ENCODE results near the gene ASTN2.

The ASTN2 gene

GRCh38 chr9:117325110-117325731 is 89.6 kb downstream of the ASTN2 start:
- TF ChIP-seq CTCF (conservative IDR thresholded peaks at IDR 0.05) = no peak
- no peak overlapping the region for H3K27ac ChIP-seq

- H3K27ac ChIP-seq = no peak overlapping the region
- TF ChIP-seq CTCF (conservative IDR thresholded peaks at IDR 0.05) = no peak
Measured at GRCh38 chr9:117323390-117323789, 91.5 kb downstream of the ASTN2 start.

GRCh38 chr9:117317192-117317591 is 97.7 kb downstream of the ASTN2 start:
- H3K27ac ChIP-seq = no peak overlapping the region
- no peak for TF ChIP-seq CTCF (conservative IDR thresholded peaks at IDR 0.05)

GRCh38 chr9:117315236-117315635 is 99.6 kb downstream of the ASTN2 start:
- no peak for TF ChIP-seq CTCF (conservative IDR thresholded peaks at IDR 0.05)
- no peak overlapping the region for H3K27ac ChIP-seq

GRCh38 chr9:117313989-117314388 is 100.9 kb downstream of the ASTN2 start:
- TF ChIP-seq CTCF (conservative IDR thresholded peaks at IDR 0.05) = no peak
- H3K27ac ChIP-seq = no peak overlapping the region

GRCh38 chr9:117307701-117308100 is 107.2 kb downstream of the ASTN2 start:
- H3K27ac ChIP-seq = no peak overlapping the region
- no peak for TF ChIP-seq CTCF (conservative IDR thresholded peaks at IDR 0.05)

- H3K27ac ChIP-seq = no peak overlapping the region
- no peak for TF ChIP-seq CTCF (conservative IDR thresholded peaks at IDR 0.05)
Measured at GRCh38 chr9:117306032-117306431, 108.8 kb downstream of the ASTN2 start.

All from VCaP (cell line).